Activated T-cell treated with anti-CD3 and anti-CD28 coated beads, Interleukin-2, amount 50 U/mL, for 1 hour (primary cell): Measurements from ENCODE around the gene DGKG.

Experiments used
- DNase-seq: peaks from one replicate; pipeline ENCODE4 v3.0.0-alpha.2; 2020

Gene DGKG

GRCh38 chr3:186268616-186269448, 93.2 kb downstream of the DGKG start:
- DNase-seq = no peak

- no peak for DNase-seq
These were observed 94.3 kb downstream of the DGKG start for GRCh38 chr3:186267758-186268157.

- no peak for DNase-seq
These were observed 97.2 kb downstream of the DGKG start for GRCh38 chr3:186264608-186265400.

DNA sequence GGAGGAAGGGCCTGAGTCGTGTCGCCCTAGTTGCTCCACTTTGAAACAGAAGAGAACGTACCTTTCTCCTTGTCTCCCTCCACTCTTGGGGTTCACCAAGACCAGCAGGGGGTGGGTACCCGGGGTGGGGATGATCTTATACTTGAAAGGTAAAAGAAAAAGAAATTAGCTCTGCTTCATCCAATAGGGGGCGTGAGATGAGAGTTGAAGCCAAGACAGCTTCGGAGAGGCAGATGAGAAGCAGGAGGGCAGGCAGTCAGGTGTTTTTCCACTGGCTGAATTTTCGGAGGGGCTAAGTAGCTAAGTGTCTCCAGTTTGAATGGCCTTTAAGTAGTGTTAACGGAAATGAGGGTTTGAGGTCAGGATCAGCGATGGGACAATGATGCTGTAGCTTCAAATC, 100.4 kb downstream of the DGKG start:
- no peak for DNase-seq

- DNase-seq = no peak
These were observed 101.3 kb downstream of the DGKG start for GRCh38 chr3:186260726-186261125.

DNA sequence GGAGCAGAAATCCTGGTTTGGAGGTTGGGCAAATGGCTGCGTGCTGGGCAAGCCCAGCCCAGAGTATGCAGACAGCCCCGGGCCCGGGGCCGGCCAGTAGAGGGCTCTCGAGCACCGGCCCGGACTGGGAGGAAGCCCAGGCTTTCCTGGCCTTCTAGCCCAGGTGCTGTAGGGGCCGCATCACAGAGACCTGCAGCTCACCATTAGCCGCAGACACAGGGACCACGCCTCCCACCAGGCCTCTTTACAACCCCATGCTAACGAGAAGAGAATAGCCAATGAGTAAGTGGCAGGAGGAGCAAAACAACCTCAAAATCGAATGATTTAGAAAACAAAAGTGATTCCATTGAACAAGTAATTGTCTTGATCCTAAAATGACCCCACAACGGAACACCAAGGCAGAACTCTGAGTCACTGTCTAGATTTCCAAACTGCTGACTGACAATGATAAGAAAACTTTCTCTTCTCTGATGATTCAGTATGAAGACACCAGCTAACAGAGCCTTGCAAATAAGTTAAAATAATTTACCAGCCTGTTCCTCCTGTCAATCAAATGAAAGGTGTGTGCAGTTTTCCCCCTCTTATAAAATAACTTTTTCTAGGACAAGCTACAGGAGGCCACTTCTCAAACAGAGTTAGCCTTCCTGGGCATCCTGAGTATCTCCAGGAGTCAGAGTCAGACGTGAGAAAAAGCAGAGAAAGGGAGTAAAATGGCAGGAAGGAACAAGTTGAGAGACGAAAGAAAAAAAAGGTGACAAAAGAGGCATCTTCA, 102.2 kb downstream of the DGKG start:
- peak; percentile 73 for DNase-seq

GRCh38 chr3:186258968-186259367, 103.1 kb downstream of the DGKG start:
- no peak for DNase-seq

- no peak for DNase-seq
These were observed 104.2 kb downstream of the DGKG start for GRCh38 chr3:186257866-186258265.

DNA sequence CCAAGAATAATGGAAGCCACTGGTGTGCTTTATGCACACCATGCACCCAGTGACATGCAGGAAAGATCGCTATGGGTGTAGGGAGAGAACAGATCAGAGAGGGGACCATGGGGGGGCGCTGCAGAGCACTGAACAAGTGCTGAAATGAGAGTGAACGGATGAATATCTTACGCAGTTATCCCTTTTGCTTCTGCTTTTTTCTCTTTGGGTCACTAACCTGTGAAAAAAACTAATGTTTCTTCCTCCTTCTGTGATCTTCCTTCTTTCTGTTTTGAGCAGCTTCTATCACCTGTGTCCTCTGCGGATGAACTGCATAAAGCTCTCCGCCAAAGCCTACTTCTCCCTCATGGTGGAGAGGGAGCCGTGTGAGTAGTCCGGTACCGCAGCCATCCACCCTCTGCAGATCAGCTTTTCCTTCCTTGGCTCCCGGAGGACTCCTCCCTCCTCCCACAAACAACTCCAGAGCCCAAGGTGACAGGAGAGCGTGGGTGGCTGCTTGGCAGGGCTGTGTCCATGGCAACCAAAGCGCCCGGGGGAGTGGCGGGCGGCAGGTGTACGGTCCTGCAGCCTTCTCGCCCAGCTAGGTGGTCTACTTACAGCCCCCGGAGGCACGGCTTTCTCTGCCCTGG, 106.2 kb downstream of the DGKG start:
- no peak for DNase-seq

DNA sequence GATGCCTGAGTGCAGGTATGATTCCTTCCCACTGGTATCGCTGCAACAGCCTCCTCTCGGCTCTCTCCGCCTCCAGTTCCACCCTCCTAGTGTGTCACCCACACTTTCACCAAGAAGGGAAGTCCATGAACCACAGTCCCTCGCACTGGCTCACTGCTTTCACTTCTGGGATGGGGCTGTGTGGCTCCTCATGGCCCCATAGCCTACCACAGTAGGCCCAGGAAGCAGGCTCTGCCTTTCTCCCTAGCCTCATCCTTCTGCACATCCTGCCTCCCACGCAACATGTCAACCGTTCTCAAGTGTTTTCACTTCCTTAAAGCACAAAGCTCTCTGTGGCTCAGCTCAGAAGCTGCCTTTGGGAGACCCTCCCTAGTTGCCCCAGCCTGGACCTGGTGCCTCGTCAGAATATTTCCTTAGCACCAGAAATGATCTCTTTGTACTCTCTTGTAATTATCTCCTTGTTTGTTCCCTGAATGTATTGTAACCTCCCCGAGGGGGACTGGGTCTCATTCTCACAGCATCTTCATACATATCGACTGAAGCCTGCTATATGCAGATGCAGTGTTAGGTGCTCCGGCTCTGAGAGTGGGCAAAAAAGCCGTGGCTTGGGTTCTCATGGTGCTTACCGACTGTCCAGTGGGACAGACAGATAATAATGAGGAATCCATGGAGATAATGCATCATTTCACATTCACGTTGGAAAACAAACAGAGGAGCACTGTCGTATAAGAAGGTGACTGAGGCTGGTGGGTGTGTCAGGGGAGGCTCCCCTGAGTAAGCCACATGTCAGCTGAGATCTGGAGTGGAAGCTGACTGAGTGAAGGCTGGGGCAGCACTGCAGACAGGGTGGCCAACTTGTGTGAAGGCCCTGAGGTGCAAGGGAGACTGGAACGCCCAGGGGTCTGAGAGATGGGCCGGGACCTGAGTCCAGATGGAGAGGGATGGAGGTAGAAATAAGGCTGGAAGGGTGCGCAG, 107.1 kb downstream of the DGKG start:
- DNase-seq = no peak

- no peak for DNase-seq
These were observed 110.0 kb downstream of the DGKG start for GRCh38 chr3:186251948-186252619.

- no peak for DNase-seq
These were observed 113.2 kb downstream of the DGKG start for GRCh38 chr3:186248850-186249249.

DNA sequence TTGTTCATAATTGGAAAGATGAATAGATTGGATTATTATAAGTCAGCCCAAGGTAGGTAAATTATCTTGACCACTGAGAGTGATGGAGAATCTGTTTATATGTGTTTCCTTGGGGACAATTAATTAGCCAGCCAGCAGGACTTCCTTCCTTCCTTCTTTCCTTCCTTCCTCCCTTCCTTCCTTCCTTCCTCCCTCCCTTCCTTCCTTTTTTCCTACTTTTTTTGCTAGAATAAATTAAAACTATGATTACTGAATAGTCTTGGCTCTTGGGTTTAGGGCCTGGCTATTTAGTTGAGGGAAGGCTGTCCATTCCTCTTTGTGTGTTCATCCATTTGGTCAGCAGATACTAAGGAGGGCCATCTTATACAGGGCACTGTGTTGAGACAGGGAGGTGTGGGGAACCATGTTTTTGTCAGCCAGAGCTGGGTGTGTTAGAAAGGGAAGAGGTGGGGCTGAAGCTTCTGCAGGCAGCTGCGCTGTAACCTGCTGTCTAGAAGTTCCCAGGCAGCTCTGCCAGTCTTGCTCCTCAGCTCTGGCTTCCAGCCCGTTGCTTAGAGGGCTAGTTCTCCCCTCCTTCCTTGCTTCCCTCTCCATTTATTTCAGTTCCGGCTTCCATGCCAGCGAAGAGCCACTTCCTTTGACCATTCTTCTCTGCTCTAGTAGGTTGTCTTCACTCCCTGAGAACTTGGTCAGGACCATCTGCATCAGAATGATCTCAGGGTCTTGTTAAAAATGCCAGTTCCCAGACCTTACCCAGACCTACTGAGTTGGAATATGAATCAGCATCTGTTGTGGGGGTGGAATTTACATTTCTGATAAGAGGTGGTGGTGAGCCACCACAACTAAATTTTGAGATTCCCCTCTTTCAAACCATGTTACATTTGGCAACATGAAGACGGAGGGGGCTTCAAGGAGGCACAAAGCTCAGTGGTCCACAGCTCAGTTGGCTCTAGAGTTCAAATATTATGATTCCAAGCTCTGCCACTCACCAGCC, 113.9 kb downstream of the DGKG start:
- DNase-seq = no peak

- DNase-seq = no peak
These were observed 115.1 kb downstream of the DGKG start for GRCh38 chr3:186246941-186247340.

DNA sequence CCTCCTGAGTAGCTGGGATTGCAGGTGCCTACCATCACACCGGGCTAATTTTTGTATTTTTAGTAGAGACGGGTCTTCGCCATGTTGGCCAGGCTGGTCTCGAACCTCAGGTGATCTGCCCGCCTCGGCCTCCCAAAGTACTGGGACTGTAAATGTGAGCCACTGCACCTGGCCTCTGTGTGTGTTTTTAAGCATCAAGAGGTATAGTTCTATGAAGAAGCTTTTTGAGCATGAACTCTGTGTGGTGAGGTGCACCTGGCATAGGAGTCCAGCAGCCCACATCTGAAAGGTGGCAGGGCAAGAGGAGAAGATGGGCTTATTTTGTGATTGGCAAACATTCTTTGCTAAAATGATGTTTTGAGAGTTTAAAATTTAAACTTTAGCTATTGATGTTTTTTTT, 118.0 kb downstream of the DGKG start:
- DNase-seq = no peak

- DNase-seq = peak; percentile 33
These were observed 119.9 kb downstream of the DGKG start for GRCh38 chr3:186241910-186242821.

GRCh38 chr3:186239321-186239720, 122.7 kb downstream of the DGKG start:
- DNase-seq = no peak

- no peak for DNase-seq
These were observed 124.1 kb downstream of the DGKG start for GRCh38 chr3:186237915-186238314.
